Natural killer cell (primary cell): ENCODE measurements around the gene VPS13D. TPM values are rescaled to one million over a fixed set of nuclear protein-coding genes. Genes with fewer than 3 reads are reported as not detected.

Source experiments
- ATAC-seq, 3 donors: fragments of 150-1000 bp in 2 of 3; fragments of 200-7000 bp in 1 of 3; cut with Tn5 transposase; 1 replicate in 1 of 3; 2 replicates in 2 of 3; pipeline ENCODE4 v1.10.0; 2021; ENCODE audit warnings: mild to moderate bottlenecking in 2 of 3, moderate library complexity in 2 of 3
- DNase-seq, 2 donors: peaks; one replicate each; pipeline versions ENCODE4 v3.0.0 to v3.0.0-alpha.2; 2013 to 2021; ENCODE audit warnings: mixed read lengths in 1 of 2
- H3K27ac ChIP-seq: one replicate; pipeline ENCODE4 v1.5.1; 2013; ENCODE audit warnings: mild to moderate bottlenecking, low read length
- H3K27me3 ChIP-seq: one replicate; pipeline ENCODE4 v1.6.1; 2013; ENCODE audit warnings: low read length; ENCODE audit not compliant: control insufficient read depth, insufficient read depth
- H3K36me3 ChIP-seq: one replicate; pipeline ENCODE4 v1.6.1; 2013; ENCODE audit warnings: low read length; ENCODE audit not compliant: control insufficient read depth, insufficient read depth
- H3K4me1 ChIP-seq: one replicate; pipeline ENCODE4 v1.6.1; 2013; ENCODE audit warnings: low read length; ENCODE audit not compliant: control insufficient read depth, insufficient read depth
- H3K4me3 ChIP-seq: one replicate; pipeline ENCODE4 v1.5.1; 2013; ENCODE audit warnings: low read length
- H3K9me3 ChIP-seq: one replicate; pipeline ENCODE4 v1.6.1; 2013; ENCODE audit warnings: low read length; ENCODE audit not compliant: control insufficient read depth, insufficient read depth
- H3K27ac Mint-ChIP-seq, 2 donors: one replicate each; pipeline ENCODE4 v1.8.0; 2022; ENCODE audit warnings: mild to moderate bottlenecking in 2 of 2, mixed read lengths in 2 of 2, moderate library complexity in 1 of 2
- H3K27me3 Mint-ChIP-seq, 2 donors: one replicate each; pipeline ENCODE4 v1.8.0; 2022; ENCODE audit warnings: low read depth in 2 of 2, mixed read lengths in 2 of 2
- H3K36me3 Mint-ChIP-seq: one replicate; pipeline ENCODE4 v1.8.0; 2022; ENCODE audit warnings: mixed read lengths
- H3K4me1 Mint-ChIP-seq, 2 donors: one replicate each; pipeline ENCODE4 v1.8.0; 2022; ENCODE audit warnings: mixed read lengths in 2 of 2
- H3K4me3 Mint-ChIP-seq: one replicate; pipeline ENCODE4 v1.8.0; 2022; ENCODE audit warnings: mild to moderate bottlenecking, moderate library complexity, mixed read lengths
- H3K9me3 Mint-ChIP-seq, 2 donors: one replicate each; pipeline ENCODE4 v1.8.0; 2022; ENCODE audit warnings: mixed read lengths in 2 of 2
- WGBS: methylation state at CpG from one replicate; pipeline ENCODE4 v1.1.7; 2013; ENCODE audit warnings: missing lambda C conversion rate; ENCODE audit not compliant: insufficient coverage; 5-methylcytosine and 5-hydroxymethylcytosine counted together
- intact Hi-C: fragments of 100-400 bp; cut with micrococcal nuclease; formaldehyde crosslinking; loops from one replicate; pipeline ENCODE4 v1.14.2; 2022
- total RNA-seq, 4 donors: library from RNA; stranded (reverse); fragments of 120-200 nt in 1 of 4; gene quantifications; one replicate each; pipeline versions ENCODE4 v1.2.3 to v1.2.4, GENCODE V29; 2013 to 2022
- TF ChIP-seq, protein P1 (sequence below): fragments of 200-600 bp; IDR thresholded peaks from one replicate; pipeline ENCODE4 v1.8.0; 2022; ENCODE audit warnings: antibody characterized with exemption

Gene VPS13D
- total RNA-seq = 10 to 100 TPM; 66.3 to 94.0 (median 81.7) TPM
- total RNA-seq (2013) = 67.6 TPM

GRCh38 chr1:12229835-12230548, at the start of gene VPS13D:
Gene VPS13D, plus strand, starts transcription at chr1:12230030. Its CDS starts 4,237 bp downstream, at chr1:12234267.
- Mint-ChIP-seq H3K27me3 (no peaks in the 10 kb centered on the region), H3K4me1 (peaks cover 16% of the 10 kb centered on the region in 2 donors), H3K36me3 (no peaks in the 10 kb centered on the region), H3K9me3 (no peaks in the 10 kb centered on the region), H3K27ac (peak within 1 kb of the TSS; percentile 34 to 75), H3K4me3 (peak within 1 kb of the TSS; percentile 87)
- DNase-seq (peak; percentile 83 to 92), ATAC-seq (peak; percentile 95 to 99 (median 97))
- Histone ChIP-seq H3K4me3 (peak within 1 kb of the TSS; percentile 99), H3K27me3 (no peaks in the 10 kb centered on the region), H3K9me3 (no peaks in the 10 kb centered on the region), H3K27ac (peak within 1 kb of the TSS; percentile 52), H3K4me1 (peaks cover 19% of the 10 kb centered on the region), H3K36me3 (peaks cover 5% of the 10 kb centered on the region)
- intact Hi-C loops = no loop called here
- TF ChIP-seq, protein P1, sequence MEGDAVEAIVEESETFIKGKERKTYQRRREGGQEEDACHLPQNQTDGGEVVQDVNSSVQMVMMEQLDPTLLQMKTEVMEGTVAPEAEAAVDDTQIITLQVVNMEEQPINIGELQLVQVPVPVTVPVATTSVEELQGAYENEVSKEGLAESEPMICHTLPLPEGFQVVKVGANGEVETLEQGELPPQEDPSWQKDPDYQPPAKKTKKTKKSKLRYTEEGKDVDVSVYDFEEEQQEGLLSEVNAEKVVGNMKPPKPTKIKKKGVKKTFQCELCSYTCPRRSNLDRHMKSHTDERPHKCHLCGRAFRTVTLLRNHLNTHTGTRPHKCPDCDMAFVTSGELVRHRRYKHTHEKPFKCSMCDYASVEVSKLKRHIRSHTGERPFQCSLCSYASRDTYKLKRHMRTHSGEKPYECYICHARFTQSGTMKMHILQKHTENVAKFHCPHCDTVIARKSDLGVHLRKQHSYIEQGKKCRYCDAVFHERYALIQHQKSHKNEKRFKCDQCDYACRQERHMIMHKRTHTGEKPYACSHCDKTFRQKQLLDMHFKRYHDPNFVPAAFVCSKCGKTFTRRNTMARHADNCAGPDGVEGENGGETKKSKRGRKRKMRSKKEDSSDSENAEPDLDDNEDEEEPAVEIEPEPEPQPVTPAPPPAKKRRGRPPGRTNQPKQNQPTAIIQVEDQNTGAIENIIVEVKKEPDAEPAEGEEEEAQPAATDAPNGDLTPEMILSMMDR = peak; percentile 86
- WGBS = under 1% methylated on average over 77 of the region's 77 CpGs

DNA sequence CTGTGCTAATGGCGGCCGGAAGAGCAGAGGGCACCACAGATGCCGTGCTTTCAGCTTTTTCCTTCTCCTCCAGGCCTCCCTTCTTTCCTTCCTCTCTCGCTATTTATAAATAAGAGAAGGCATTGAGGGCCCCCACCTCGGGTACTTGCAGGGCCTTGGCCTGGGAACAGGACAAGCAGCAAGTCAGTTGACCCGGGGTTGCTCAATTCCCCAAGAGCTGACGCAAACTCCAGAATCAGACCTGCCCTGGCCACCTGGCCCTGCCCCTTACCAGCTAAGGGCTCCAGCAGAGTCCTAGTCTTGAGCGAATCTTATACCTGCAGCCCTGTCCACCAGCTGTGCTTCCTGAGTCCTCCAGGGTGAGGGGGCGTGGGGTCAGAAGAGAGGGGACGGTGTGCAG, 49.5 kb upstream of the VPS13D start:
- ATAC-seq = no peak
- no peak for DNase-seq
- intact Hi-C loops = no loop called here
- H3K36me3 ChIP-seq = peaks cover 26% of the 10 kb centered on the region
- peaks cover 78 to 98% of the 10 kb centered on the region in 2 donors for H3K4me1 Mint-ChIP-seq
- no peaks in the 10 kb centered on the region for H3K9me3 ChIP-seq
- peak overlapping the region; percentile 37 for H3K27ac ChIP-seq
- H3K4me3 Mint-ChIP-seq = peak overlapping the region; percentile 28
- peaks cover 96% of the 10 kb centered on the region for H3K4me1 ChIP-seq
- H3K4me3 ChIP-seq = no peak overlapping the region
- TF ChIP-seq, protein P1 = no peak
- no peaks in the 10 kb centered on the region for H3K27me3 ChIP-seq
- no peaks in the 10 kb centered on the region for H3K27me3 Mint-ChIP-seq
- WGBS = 87% methylated on average over 10 of the region's 10 CpGs
- no peaks in the 10 kb centered on the region for H3K36me3 Mint-ChIP-seq
- H3K27ac Mint-ChIP-seq = peak overlapping the region; percentile 99
- no peaks in the 10 kb centered on the region for H3K9me3 Mint-ChIP-seq

DNA sequence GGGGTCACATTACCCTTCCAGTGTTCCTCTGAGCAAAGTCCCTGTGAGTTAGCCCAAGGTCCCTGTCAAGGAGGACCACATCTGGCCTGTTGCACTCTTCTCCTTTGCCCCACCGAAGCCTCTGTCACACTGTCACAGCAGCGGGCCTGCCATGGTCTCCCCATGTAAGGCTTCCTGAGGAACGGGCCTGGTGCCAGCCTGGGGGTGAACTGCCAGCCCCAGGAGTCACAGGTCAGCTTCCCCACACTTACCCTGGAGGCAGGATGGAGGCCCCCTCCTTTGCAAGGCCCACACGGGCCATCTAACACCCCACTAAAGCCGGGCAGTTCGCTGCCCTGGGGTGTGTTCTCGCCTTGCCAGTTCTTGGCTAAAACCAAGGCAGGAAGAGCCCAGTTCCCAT, 48.9 kb upstream of the VPS13D start:
- no peak for ATAC-seq
- TF ChIP-seq, protein P1 = no peak
- Histone ChIP-seq H3K36me3 (peaks cover 26% of the 10 kb centered on the region), H3K9me3 (no peaks in the 10 kb centered on the region), H3K4me1 (peaks cover 96% of the 10 kb centered on the region), H3K27ac (peak overlapping the region; percentile 37), H3K27me3 (no peaks in the 10 kb centered on the region), H3K4me3 (no peak overlapping the region)
- no peaks in the 10 kb centered on the region for H3K36me3 Mint-ChIP-seq
- intact Hi-C loops = no loop called here
- peak overlapping the region; percentile 52 for H3K4me3 Mint-ChIP-seq
- no peak for DNase-seq
- peaks cover 76 to 98% of the 10 kb centered on the region in 2 donors for H3K4me1 Mint-ChIP-seq
- peak overlapping the region; percentile 99 for H3K27ac Mint-ChIP-seq
- H3K27me3 Mint-ChIP-seq = no peaks in the 10 kb centered on the region
- H3K9me3 Mint-ChIP-seq = no peaks in the 10 kb centered on the region
- WGBS = 66% methylated on average over 7 of the region's 7 CpGs
